Measurements from ENCODE around the gene CGB5.
"Not testable (repeated sequence)": the region's sequence is repeated elsewhere in the genome, so short reads cannot be mapped to it uniquely, and the experiment has no call there.

CGB5 gene

DNA sequence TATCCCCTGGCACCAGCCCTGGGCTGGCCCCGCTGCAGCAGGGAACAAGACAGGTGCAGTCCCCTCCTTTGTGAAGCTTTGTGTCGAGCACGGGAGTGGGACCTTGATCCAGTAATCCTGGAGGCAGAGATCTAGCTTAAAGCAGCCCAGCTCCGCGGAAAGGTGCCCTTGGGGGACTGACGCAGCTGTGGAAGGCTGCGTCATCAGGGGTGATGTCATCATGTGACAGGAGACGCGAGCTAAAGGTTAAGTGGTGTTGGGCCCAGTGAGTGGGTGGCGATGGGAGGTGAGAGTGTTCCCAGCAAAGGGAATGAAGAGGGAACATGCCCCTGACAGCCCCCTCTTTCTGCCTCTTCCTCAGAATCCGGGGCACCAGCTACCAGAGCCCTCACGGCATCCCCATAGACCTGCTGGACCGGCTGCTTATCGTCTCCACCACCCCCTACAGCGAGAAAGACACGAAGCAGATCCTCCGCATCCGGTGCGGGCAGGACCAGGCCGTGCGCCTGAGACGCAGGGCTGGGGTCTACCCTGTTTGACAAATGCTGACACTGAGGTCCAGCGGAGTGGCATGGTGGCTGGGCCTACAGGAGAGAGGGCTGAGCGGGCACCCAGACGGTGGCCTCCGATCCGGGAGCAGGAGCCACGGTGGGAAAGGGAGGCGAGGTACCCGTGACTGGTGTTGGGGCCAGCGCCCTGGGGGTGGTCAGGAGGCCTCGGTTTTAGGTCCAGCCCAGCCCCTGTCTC is 29.4 kb upstream of the CGB5 start:
- Histone ChIP-seq H3K36me3 (ENCODE audit: control insufficient read depth, insufficient read depth, low read length) (peaks cover 9% of the 10 kb centered on the region), H3K27me3 (ENCODE audit: control insufficient read depth, insufficient read depth, low read length, poor library complexity, severe bottlenecking) (peaks cover 20% of the 10 kb centered on the region), H3K27ac (ENCODE audit: insufficient read depth, low read depth, low read length, poor library complexity, severe bottlenecking) (no peak overlapping the region), H3K4me3 (ENCODE audit: insufficient read depth, low read depth, low read length) (no peak overlapping the region), H3K9me3 (ENCODE audit: control insufficient read depth, low read length) (no peaks in the 10 kb centered on the region), H3K4me1 (ENCODE audit: control insufficient read depth, insufficient read depth, low read length) (no peaks in the 10 kb centered on the region)
- 95 to 96% methylated on average over 32 of the region's 32 CpGs for WGBS, 2 experiments

DNA sequence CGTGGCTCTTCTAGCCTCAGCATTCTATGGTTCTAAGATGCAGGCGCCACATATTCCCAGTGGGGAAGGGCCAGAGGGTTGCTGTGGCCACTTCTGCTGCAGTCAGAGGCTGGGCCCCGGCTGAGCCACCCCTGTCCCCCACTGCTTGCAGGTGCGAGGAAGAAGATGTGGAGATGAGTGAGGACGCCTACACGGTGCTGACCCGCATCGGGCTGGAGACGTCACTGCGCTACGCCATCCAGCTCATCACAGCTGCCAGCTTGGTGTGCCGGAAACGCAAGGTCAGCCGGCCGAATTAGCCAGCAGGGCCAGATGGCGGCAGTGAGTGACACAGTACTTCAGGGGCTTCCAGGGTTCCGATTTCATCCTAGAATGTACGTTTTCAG is 28.8 kb upstream of the CGB5 start:
- no peaks in the 10 kb centered on the region for H3K4me1 ChIP-seq (ENCODE audit: control insufficient read depth, insufficient read depth, low read length)
- WGBS, 2 experiments: 93 to 94% methylated on average over 18 of the region's 18 CpGs
- no peaks in the 10 kb centered on the region for H3K9me3 ChIP-seq (ENCODE audit: control insufficient read depth, low read length)
- no peak overlapping the region for H3K27ac ChIP-seq (ENCODE audit: insufficient read depth, low read depth, low read length, poor library complexity, severe bottlenecking)
- peaks cover 22% of the 10 kb centered on the region for H3K27me3 ChIP-seq (ENCODE audit: control insufficient read depth, insufficient read depth, low read length, poor library complexity, severe bottlenecking)
- H3K4me3 ChIP-seq (ENCODE audit: insufficient read depth, low read depth, low read length): no peak overlapping the region
- peaks cover 9% of the 10 kb centered on the region for H3K36me3 ChIP-seq (ENCODE audit: control insufficient read depth, insufficient read depth, low read length)

DNA sequence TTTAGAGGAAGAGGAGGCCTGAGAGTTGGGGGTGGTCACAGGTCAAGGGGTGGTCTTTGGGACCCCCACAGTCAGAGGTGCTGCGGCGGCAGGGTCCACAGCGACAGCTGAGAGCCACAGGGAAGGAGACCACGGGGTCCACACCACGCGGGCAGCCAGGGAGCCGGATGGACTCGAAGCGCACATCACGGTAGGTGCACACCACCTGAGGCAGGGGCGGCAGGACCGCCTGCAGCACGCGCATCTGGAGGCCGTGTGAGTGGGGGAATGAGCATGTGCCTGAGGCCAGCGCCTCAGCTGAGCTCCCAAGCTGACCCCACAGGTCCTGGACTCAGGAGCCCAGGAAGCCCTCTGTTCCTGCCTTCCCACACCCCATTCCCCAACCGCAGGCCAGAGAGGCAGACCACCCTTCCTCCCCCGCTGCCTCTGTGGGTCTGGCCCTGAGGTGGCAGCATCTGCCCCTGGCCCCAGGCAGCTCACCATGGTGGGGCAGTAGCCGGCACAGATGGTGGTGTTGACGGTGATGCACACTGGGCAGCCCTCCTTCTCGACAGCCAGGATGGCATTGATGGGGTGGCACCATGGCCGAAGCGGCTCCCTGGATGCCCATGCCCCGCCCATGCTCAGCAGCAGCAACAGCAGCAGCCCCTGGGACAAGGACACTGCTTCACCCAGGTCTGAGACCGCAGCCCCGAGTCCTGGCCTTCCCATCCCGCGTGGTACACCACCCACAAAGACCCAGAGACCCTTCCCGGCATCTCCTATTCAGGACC is 27.4 kb upstream of the CGB5 start:
- no peak overlapping the region for H3K27ac ChIP-seq (ENCODE audit: insufficient read depth, low read depth, low read length, poor library complexity, severe bottlenecking)
- no peaks in the 10 kb centered on the region for H3K9me3 ChIP-seq (ENCODE audit: control insufficient read depth, low read length)
- WGBS, 2 experiments: 94 to 96% methylated on average over 24 of the region's 29 CpGs
- peaks cover 25% of the 10 kb centered on the region for H3K27me3 ChIP-seq (ENCODE audit: control insufficient read depth, insufficient read depth, low read length, poor library complexity, severe bottlenecking)
- H3K4me1 ChIP-seq (ENCODE audit: control insufficient read depth, insufficient read depth, low read length): no peaks in the 10 kb centered on the region
- H3K36me3 ChIP-seq (ENCODE audit: control insufficient read depth, insufficient read depth, low read length): peaks cover under 1% of the 10 kb centered on the region
- no peak overlapping the region for H3K4me3 ChIP-seq (ENCODE audit: insufficient read depth, low read depth, low read length)

DNA sequence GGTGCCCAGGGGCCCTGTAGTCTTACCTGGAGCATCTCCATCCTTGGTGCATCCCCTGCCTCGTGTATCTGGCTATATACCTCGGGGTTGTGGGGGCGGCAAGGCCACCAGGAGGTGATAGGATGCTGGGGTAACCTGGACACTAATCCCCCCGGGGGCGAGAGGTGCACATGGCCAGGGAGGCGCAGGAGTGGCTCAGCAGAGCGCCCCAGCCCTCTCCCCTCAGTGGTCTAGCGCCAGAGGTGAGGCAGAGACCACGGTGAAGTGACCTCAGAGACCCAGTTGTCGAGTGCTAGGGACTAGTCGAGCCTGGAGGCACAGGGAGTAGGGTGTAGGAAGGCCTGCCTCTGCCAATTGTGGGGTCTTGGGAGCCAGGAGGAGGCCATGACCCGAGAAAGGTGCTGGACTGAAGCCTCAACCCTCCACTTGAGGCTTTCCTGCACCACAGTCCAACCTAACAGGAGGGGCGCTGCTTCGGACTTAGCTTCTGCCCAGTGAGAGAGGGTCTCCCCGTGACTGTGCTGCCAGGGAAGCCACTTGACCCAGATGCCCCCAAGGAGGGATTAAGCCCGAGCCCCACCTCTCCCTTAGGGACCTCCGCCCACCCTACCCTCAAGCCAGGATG is 26.5 kb upstream of the CGB5 start, which contains the start of gene LHB:
Gene LHB, minus strand, starts transcription at position 51 of the 625 bp plus-strand sequence. Its CDS starts 10 bp downstream, at position 41.
- no peaks in the 10 kb centered on the region for H3K9me3 ChIP-seq (ENCODE audit: control insufficient read depth, low read length)
- peaks cover 29% of the 10 kb centered on the region for H3K27me3 ChIP-seq (ENCODE audit: control insufficient read depth, insufficient read depth, low read length, poor library complexity, severe bottlenecking)
- H3K4me1 ChIP-seq (ENCODE audit: control insufficient read depth, insufficient read depth, low read length): no peaks in the 10 kb centered on the region
- H3K4me3 ChIP-seq (ENCODE audit: insufficient read depth, low read depth, low read length): peak within 1 kb of the TSS; percentile 26
- no peaks in the 10 kb centered on the region for H3K36me3 ChIP-seq (ENCODE audit: control insufficient read depth, insufficient read depth, low read length)
- WGBS, 2 experiments: 76 to 77% methylated on average over 17 of the region's 17 CpGs
- no peak within 1 kb of the TSS for H3K27ac ChIP-seq (ENCODE audit: insufficient read depth, low read depth, low read length, poor library complexity, severe bottlenecking)

DNA sequence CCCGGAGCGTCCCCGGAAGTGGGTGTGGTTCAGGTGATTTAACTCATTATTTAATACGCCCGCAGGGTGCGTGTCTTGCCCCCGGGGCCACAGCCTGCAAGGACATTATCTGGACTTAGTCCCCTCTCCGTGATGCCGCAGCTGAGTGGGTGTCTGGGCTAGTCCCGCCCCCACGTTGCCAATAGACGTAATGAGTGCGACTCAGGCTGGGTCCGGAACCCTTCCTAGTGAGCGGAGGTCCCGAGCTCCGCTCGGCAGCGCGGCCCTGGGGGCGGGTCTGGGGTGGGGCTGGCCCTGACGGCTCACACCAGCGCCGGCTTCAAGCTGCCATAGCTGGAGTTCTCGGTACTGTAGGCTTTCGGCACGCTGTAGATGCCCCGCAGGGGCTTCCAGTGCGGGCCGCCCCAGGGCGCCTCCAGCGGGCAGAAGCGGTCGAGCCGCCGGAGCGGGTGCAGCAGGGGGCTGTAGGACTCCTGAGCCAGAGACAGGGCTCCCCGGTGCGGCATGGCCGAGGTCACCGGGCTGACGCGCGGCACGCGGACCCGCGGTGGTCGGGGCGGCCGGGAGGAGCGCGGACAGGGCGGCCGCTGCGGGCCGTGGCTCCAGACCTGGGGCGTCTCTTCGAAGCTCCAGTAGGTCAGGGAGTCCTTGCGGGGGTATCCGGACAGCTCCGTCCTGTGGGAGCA is 25.8 kb upstream of the CGB5 start:
- peaks cover 29% of the 10 kb centered on the region for H3K27me3 ChIP-seq (ENCODE audit: control insufficient read depth, insufficient read depth, low read length, poor library complexity, severe bottlenecking)
- peak overlapping the region; percentile 26 for H3K4me3 ChIP-seq (ENCODE audit: insufficient read depth, low read depth, low read length)
- no peaks in the 10 kb centered on the region for H3K36me3 ChIP-seq (ENCODE audit: control insufficient read depth, insufficient read depth, low read length)
- H3K27ac ChIP-seq (ENCODE audit: insufficient read depth, low read depth, low read length, poor library complexity, severe bottlenecking): no peak overlapping the region
- H3K4me1 ChIP-seq (ENCODE audit: control insufficient read depth, insufficient read depth, low read length): no peaks in the 10 kb centered on the region
- 4 to 6% methylated on average over 62 of the region's 62 CpGs for WGBS, 2 experiments
- H3K9me3 ChIP-seq (ENCODE audit: control insufficient read depth, low read length): no peaks in the 10 kb centered on the region

DNA sequence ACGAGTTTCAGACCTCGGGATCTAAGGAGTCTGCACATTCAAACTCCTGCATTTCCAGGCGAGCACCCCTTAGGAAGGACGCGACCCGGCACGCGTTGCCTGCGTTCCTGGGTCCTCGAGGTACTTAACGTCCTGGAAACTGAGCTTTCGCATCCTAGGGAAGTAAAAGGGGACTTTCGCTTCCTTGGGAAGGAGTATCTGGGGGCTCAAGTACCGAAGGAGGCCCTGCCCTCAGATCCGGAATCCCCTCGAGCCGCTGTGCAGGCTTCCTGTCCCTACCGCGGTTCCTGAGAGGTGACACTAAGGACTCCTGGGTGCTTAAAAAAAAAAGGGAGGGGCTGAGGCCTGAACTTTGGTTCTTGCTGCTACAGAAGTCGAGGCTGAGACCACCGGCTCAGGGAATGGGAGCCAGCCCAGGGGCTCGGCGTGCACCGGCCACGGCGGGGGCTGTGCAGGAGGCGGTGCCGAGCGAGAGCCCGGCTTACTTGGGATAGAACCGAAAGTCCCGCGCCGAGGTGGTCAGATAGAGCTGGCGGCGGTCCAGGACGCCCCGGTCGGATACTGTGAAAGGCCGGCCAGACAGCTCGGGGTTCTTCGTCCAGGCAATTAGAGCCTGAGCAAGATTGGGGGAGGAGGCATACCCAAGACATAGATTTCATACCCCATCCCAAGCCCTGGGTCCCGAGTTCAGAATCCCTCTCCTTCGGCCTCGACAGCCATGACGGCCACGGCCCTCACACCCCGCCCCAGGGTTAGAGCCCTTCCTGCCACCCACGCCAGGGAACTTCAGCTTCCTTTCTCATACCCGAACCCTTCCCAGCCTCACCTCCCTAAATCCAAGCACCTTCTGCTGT is 25.0 kb upstream of the CGB5 start:
- WGBS, 2 experiments: 60 to 62% methylated on average over 50 of the region's 50 CpGs
- H3K4me1 ChIP-seq (ENCODE audit: control insufficient read depth, insufficient read depth, low read length); H3K27ac ChIP-seq (ENCODE audit: insufficient read depth, low read depth, low read length, poor library complexity, severe bottlenecking); H3K9me3 ChIP-seq (ENCODE audit: control insufficient read depth, low read length); H3K36me3 ChIP-seq (ENCODE audit: control insufficient read depth, insufficient read depth, low read length): not testable (repeated sequence)
- peaks cover 29% of the 10 kb centered on the region for H3K27me3 ChIP-seq (ENCODE audit: control insufficient read depth, insufficient read depth, low read length, poor library complexity, severe bottlenecking)
- peak overlapping the region; percentile 26 for H3K4me3 ChIP-seq (ENCODE audit: insufficient read depth, low read depth, low read length)

DNA sequence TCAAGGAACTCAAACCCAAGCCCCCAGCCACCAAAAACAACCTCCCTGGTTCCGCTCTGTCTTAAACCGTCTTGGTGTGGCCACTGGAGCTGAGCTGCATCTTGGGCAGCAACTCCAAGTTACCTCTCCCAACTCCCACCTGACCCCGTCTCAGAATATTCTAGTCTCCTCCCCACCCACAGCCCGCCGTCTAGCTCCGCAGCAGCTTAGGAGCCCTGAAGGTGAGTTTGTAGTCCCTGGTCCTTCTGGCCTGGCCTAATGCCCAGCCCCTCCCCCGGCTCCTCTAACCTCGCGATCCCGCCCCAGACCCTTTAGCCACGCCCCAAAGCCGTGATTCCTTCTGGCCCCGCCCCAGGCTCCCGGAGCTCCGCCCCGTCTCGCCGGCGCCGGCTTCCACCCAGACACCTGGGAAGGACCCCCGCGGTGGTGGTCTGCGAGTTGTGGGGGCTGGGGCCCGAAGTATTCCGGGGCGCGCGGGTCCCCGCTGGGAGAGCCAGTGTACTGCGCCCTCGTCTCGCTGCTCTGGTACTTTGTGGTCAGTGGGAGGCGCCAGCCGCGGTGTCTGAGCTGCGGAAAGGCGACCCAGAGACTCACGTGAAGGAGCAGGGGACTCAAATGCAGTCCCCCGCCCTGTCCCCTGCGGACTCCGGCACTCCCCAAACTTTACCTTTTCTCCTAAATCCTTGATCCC is 24.3 kb upstream of the CGB5 start:
- Histone ChIP-seq H3K27ac (ENCODE audit: insufficient read depth, low read depth, low read length, poor library complexity, severe bottlenecking) (no peak overlapping the region), H3K4me1 (ENCODE audit: control insufficient read depth, insufficient read depth, low read length) (no peaks in the 10 kb centered on the region), H3K36me3 (ENCODE audit: control insufficient read depth, insufficient read depth, low read length) (no peaks in the 10 kb centered on the region), H3K4me3 (ENCODE audit: insufficient read depth, low read depth, low read length) (no peak overlapping the region), H3K9me3 (ENCODE audit: control insufficient read depth, low read length) (no peaks in the 10 kb centered on the region), H3K27me3 (ENCODE audit: control insufficient read depth, insufficient read depth, low read length, poor library complexity, severe bottlenecking) (peaks cover 29% of the 10 kb centered on the region)
- WGBS, 2 experiments: 72% methylated on average over 41 of the region's 41 CpGs

DNA sequence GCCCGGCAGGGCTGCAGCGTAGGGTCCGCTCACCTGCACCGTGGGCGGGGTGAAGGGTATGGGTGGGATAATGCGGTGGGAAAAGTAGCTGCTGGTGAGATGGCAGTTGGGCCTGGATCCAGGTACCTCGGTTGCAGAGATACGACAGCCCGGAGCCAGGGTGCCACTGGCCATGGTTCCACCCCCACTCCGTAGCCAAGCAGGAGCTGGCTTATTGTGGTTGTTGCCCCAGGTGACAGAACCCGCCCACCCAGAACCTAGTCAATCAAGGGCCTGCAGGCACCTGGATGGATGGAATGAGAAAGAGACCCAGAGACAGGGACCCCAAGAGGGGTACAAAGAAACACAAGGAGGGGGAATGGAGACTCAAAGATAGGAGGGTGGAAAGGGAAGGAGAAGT is 23.3 kb upstream of the CGB5 start:
- 83 to 86% methylated on average over 11 of the region's 11 CpGs for WGBS, 2 experiments
- H3K9me3 ChIP-seq (ENCODE audit: control insufficient read depth, low read length): no peaks in the 10 kb centered on the region
- no peak overlapping the region for H3K4me3 ChIP-seq (ENCODE audit: insufficient read depth, low read depth, low read length)
- H3K27me3 ChIP-seq (ENCODE audit: control insufficient read depth, insufficient read depth, low read length, poor library complexity, severe bottlenecking): peaks cover 29% of the 10 kb centered on the region
- H3K27ac ChIP-seq (ENCODE audit: insufficient read depth, low read depth, low read length, poor library complexity, severe bottlenecking): no peak overlapping the region
- H3K36me3 ChIP-seq (ENCODE audit: control insufficient read depth, insufficient read depth, low read length): no peaks in the 10 kb centered on the region
- H3K4me1 ChIP-seq (ENCODE audit: control insufficient read depth, insufficient read depth, low read length): no peaks in the 10 kb centered on the region
